ENCODE data around the gene PEX5.
"Not testable (repeated sequence)": the region's sequence is repeated elsewhere in the genome, so short reads cannot be mapped to it uniquely, and the experiment has no call there.

PEX5 gene

GRCh38 chr12:7158781-7159609, 30.5 kb upstream of the PEX5 start:
- no peak for DNase-seq

- DNase-seq, result no peak
Measured at GRCh38 chr12:7160183-7160582, 29.3 kb upstream of the PEX5 start.

- no peak for DNase-seq
Measured at GRCh38 chr12:7161327-7161726, 28.2 kb upstream of the PEX5 start.

DNA sequence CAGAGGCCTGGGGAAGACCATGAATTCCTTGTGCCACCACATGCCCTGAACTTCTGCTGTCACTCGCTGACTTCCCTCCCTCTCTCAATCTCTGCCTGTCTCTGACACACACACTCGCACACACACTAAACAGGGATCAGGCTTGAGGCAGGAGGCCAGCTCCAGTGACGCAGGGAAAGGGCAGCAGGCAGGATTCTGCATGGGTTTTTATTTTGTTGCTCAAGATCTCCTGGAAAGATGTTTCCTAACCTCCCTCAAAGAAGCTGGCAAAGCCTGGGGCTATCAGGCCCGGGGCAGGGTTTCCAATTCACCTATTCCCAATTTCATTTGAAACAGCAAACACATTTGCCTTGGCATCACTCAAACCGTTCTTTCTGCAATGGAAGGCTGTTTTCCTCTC, 27.7 kb upstream of the PEX5 start:
- DNase-seq, result no peak

DNA sequence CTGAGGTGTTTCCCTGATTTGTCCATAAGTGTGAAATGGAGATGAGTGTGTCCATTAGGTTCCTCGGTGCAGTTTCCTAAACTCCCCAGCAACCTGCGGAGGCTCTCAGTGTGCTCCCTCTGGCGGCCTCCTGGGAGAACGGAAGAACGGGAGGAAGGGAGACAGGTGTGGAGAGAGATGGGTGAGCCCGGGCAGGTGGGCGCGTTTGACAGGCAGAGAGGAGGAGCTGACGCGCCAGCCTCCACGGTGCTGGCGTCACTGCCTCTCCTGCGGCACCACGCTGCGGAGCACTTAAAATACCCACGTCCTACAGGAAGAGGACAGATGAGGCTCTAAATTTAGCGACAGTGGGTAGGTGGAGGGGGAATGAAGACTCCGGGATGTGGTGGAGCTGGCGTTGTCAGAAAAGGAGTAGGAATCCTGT, 26.8 kb upstream of the PEX5 start:
- peak in 44 of 56 donors; percentile 4 to 93 (median 63) for DNase-seq

- no peak for DNase-seq
Measured at GRCh38 chr12:7169951-7170350, 19.5 kb upstream of the PEX5 start.

- no peak for DNase-seq
Measured at GRCh38 chr12:7171854-7172253, 17.6 kb upstream of the PEX5 start.

- no peak for DNase-seq
Measured at GRCh38 chr12:7175493-7175892, 14.0 kb upstream of the PEX5 start.

DNA sequence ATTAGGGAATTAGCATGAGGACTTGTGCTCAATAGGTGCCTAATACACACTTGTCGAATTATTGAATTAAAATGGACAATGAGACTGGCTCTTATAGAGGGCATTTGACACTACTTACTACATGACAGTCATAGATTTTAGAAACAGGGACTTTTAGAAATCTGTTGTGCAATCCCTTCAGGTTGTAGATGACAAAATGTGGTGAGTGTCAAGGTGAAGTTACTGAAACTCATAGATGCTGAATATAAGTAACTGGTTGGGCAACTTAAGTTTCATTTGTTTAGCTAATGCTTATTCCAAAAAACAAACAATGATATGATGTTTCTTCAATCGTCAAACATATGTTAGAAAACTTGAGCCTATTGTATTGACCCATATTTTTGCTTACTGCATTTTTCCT, 12.9 kb upstream of the PEX5 start:
- DNase-seq, result no peak

- DNase-seq, result no peak
Measured at GRCh38 chr12:7178481-7178880, 11.0 kb upstream of the PEX5 start.

GRCh38 chr12:7180685-7181084, 8.8 kb upstream of the PEX5 start:
- no peak for DNase-seq

- DNase-seq, result not testable (repeated sequence)
Measured at GRCh38 chr12:7186058-7186457, 3.4 kb upstream of the PEX5 start.

GRCh38 chr12:7188562-7189397, 706 bp upstream of the PEX5 start:
- DNase-seq, result peak in 54 of 56 donors; percentile 7 to 86 (median 64)

DNA sequence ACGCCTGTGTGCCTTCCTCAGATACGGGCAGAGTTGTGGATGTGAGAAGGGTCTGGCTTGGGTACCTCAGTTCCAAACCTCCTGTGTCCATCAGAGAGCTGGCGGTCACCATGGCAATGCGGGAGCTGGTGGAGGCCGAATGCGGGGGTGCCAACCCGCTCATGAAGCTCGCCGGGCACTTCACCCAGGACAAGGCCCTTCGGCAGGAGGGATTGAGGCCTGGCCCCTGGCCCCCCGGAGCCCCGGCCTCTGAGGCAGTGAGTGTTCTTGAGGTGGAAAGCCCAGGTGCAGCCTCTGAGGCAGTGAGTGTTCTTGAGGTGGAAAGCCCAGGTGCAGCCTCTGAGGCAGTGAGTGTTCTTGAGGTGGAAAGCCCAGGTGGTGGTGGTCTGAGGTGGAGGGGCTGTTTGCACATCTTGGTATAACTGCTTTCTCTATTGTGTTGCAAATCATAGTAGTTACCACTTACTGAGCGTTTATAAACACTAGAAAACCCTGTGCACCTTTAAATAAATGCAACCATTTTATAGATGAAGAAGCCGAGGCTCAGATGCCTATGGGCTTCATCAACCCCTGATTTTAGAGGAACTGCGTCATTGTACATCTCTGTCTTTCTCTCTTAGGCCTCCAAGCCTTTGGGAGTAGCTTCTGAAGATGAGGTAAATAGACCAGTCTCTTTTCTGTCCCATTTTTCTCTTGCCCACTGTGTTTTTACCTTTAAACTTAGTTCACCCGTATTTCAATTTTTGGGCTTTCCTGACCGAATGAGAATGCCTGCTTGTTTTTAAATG, 976 bp downstream of the PEX5 start:
- peak in 27 of 56 donors; percentile 4 to 57 (median 35) for DNase-seq

DNA sequence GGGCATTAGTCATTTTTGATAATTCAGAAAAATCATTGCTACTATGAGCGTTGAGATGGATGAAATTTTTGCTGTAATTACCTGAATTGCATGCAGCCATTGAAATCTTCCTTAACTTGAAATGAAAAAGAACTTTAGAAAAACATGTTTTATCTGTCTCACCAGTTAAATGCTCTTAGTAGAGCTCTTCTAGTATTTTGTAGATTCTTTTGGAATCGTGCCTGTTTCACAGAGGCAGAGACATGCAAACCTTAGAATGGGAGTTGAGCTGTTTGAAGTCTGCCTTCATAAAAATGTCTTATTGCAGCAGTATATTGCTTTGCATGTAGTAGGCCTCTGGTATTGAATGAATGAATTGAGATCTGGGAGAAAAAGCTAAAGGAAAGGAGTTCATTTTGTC, 4.2 kb downstream of the PEX5 start:
- DNase-seq, result no peak

DNA sequence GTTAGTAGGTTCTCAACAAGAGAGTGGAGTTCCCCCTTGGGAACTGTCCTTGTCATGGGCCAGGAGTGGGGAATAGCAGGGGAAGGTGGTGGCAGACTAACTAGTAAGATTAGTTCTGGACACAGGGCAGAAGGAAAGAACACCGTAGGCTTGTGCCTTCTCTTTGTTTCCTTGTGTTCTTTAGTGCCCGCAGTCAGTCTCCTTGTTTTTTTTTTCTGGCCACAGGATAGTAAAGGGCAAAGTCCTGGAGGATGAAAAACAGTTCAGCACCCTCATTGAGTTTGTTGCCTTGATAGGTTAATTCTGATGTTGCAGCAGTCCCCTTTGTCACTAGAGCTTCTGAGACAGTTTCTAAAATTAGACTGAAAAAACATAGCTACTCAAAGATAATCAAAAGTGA, 8.4 kb downstream of the PEX5 start:
- DNase-seq, result no peak

DNA sequence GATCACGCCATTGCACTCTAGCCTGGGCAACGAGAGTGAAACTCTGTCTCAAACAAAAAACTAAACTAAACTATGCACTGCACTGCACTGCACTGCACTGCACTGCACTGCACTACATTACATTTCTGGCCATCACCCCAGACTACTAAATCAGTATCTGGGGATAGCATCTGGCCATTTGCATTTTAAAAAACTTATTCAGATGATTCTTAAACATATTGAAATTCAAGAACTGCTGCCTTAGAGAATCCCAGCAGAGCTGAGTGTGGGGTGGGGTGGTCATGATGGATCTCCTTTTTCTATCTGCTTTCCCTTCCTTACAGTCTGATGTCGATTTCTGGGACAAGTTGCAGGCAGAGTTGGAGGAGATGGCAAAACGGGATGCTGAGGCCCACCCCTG, 13.6 kb downstream of the PEX5 start:
- no peak for DNase-seq

- DNase-seq, result no peak
Measured at GRCh38 chr12:7205091-7205490, 15.6 kb downstream of the PEX5 start.

- no peak for DNase-seq
Measured at GRCh38 chr12:7206691-7207090, 17.2 kb downstream of the PEX5 start.

GRCh38 chr12:7207866-7208625, 18.6 kb downstream of the PEX5 start:
- no peak for DNase-seq

DNA sequence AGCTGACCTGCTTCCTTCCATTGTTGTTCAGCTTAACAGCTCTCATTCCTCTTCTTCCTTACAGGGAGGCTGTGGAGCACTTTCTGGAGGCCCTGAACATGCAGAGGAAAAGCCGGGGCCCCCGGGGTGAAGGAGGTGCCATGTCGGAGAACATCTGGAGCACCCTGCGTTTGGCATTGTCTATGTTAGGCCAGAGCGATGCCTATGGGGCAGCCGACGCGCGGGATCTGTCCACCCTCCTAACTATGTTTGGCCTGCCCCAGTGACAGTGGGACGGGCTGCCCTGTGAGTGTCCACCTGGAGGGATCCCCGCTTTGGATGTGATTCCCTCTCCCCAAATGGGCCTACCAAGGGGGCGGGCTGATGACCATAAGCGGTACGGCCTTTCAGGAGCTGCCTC, 20.5 kb downstream of the PEX5 start:
- DNase-seq, result no peak
